Mesothelial cell of epicardium (in vitro differentiated cells): ENCODE measurements around the gene C16orf92. TPM values are rescaled to one million over a fixed set of nuclear protein-coding genes. Genes with fewer than 3 reads are reported as not detected.

ENCODE experiments used
- DNase-seq, 2 experiments: peaks; one replicate each; pipeline ENCODE4 v3.0.0; 2021; ENCODE audit warnings: low spot score in 2 of 2; ENCODE audit not compliant: unreplicated experiment in 2 of 2
- H3K27ac Mint-ChIP-seq: 2 replicates; pipeline ENCODE4 v1.8.0; 2021; ENCODE audit warnings: mixed read lengths
- H3K27me3 Mint-ChIP-seq: 2 replicates; pipeline ENCODE4 v1.8.0; 2021; ENCODE audit warnings: low read depth, mixed read lengths
- H3K36me3 Mint-ChIP-seq: 2 replicates; pipeline ENCODE4 v1.8.0; 2021; ENCODE audit warnings: mixed read lengths
- H3K4me1 Mint-ChIP-seq: 2 replicates; pipeline ENCODE4 v1.8.0; 2021; ENCODE audit warnings: mixed read lengths
- H3K4me3 Mint-ChIP-seq: 2 replicates; pipeline ENCODE4 v1.8.0; 2021; ENCODE audit warnings: mild to moderate bottlenecking, moderate library complexity, mixed read lengths
- H3K9me3 Mint-ChIP-seq: 2 replicates; pipeline ENCODE4 v1.8.0; 2021; ENCODE audit warnings: mixed read lengths
- CTCF ChIP-seq: fragments of 200-600 bp; sonication (generic); IDR thresholded peaks from one replicate; pipeline ENCODE4 v1.5.0; 2021; ENCODE audit warnings: antibody characterized with exemption; ENCODE audit not compliant: unreplicated experiment
- total RNA-seq: library from RNA; stranded (reverse); gene quantifications from 3 replicates; pipeline ENCODE4 v1.2.1, GENCODE V29; 2021

Gene C16orf92
- total RNA-seq, 1 donor from 2014 or later: not detected

DNA sequence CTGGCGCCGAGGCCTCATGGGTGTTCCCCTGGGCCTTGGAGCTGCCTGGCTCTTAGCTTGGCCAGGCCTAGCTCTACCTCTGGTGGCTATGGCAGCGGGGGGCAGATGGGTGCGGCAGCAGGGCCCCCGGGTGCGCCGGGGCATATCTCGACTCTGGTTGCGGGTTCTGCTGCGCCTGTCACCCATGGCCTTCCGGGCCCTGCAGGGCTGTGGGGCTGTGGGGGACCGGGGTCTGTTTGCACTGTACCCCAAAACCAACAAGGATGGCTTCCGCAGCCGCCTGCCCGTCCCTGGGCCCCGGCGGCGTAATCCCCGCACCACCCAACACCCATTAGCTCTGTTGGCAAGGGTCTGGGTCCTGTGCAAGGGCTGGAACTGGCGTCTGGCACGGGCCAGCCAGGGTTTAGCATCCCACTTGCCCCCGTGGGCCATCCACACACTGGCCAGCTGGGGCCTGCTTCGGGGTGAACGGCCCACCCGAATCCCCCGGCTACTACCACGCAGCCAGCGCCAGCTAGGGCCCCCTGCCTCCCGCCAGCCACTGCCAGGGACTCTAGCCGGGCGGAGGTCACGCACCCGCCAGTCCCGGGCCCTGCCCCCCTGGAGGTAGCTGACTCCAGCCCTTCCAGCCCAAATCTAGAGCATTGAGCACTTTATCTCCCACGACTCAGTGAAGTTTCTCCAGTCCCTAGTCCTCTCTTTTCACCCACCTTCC lies 35.5 kb upstream of the C16orf92 start:
- peaks cover 39% of the 10 kb centered on the region for H3K36me3 Mint-ChIP-seq
- no peak overlapping the region for H3K4me3 Mint-ChIP-seq
- no peaks in the 10 kb centered on the region for H3K27me3 Mint-ChIP-seq
- no peaks in the 10 kb centered on the region for H3K4me1 Mint-ChIP-seq
- no peak overlapping the region for H3K27ac Mint-ChIP-seq
- H3K9me3 Mint-ChIP-seq: no peaks in the 10 kb centered on the region
- no peak for TF ChIP-seq CTCF
- DNase-seq: no peak

DNA sequence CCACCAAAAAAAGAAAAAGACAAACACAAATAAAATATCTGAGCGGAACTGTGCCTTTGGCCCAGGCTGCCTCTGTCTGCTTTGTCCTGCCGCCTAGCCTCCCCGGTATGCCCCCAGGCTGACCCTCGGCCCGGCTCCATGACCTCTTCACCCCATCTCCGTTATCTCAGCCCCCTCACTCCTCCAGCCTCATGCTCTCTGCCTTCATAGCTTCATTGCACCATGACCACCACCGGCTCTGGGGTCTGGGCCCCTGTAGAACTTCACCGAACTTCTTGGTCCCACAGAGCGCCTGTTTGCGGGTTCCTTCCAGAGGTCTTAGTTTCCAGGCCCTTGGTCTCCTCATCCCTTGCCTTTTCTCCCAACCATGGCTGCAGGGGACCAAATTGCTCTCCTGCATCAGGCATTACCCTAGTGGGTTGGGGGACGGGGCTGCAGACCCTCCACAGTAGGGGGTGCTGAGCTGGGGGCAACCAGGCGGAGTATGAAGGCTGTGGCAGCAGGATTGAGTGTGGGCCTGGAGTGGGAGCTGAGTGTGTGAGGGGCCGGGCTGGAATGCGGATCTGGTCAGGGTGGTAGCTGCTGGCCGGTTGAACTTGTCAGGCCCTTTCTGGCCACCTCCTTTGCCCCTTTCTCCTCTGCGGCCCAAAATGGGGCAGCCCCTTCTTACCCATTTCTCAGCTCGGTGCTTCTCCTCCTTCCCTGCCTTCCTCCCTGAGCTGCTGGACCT lies 34.5 kb upstream of the C16orf92 start:
- Mint-ChIP-seq H3K36me3 (peaks cover 33% of the 10 kb centered on the region), H3K27me3 (no peaks in the 10 kb centered on the region), H3K4me3 (no peak overlapping the region), H3K27ac (no peak overlapping the region), H3K9me3 (no peaks in the 10 kb centered on the region), H3K4me1 (no peaks in the 10 kb centered on the region)
- TF ChIP-seq CTCF: no peak
- DNase-seq: no peak

GRCh38 chr16:29989111-29989858 lies 33.7 kb upstream of the C16orf92 start:
- no peaks in the 10 kb centered on the region for H3K9me3 Mint-ChIP-seq
- TF ChIP-seq CTCF: no peak
- peaks cover 2% of the 10 kb centered on the region for H3K4me1 Mint-ChIP-seq
- H3K27me3 Mint-ChIP-seq: no peaks in the 10 kb centered on the region
- H3K4me3 Mint-ChIP-seq: no peak overlapping the region
- no peak for DNase-seq
- no peak overlapping the region for H3K27ac Mint-ChIP-seq
- H3K36me3 Mint-ChIP-seq: peaks cover 26% of the 10 kb centered on the region

DNA sequence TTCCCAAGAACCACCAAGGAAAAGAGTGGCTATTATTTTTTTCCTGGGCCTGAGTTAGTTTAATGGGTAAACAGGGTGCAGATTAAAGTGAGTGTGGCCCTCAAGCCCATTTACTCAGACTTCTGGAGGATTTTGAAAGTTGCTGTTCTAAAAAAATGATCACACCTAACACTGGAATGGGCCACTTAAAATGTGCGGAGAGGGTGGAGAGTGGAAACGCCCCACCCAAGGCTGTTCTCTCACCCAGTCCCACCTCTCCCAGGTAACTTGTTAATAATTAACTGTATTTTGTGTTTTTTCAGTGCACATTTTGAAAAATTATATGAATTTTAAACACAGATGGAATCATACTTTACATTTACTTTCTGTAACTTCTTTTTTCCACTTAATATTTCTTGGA lies 33.0 kb upstream of the C16orf92 start:
- no peak for DNase-seq
- TF ChIP-seq CTCF: no peak
- peaks cover 24% of the 10 kb centered on the region for H3K36me3 Mint-ChIP-seq
- peaks cover 9% of the 10 kb centered on the region for H3K4me1 Mint-ChIP-seq
- H3K27ac Mint-ChIP-seq: no peak overlapping the region
- no peaks in the 10 kb centered on the region for H3K9me3 Mint-ChIP-seq
- H3K4me3 Mint-ChIP-seq: no peak overlapping the region
- H3K27me3 Mint-ChIP-seq: no peaks in the 10 kb centered on the region

- peaks cover 11% of the 10 kb centered on the region for H3K4me1 Mint-ChIP-seq
- no peak for DNase-seq
- peaks cover 18% of the 10 kb centered on the region for H3K36me3 Mint-ChIP-seq
- no peaks in the 10 kb centered on the region for H3K9me3 Mint-ChIP-seq
- TF ChIP-seq CTCF: no peak
- H3K27ac Mint-ChIP-seq: no peak overlapping the region
- no peak overlapping the region for H3K4me3 Mint-ChIP-seq
- no peaks in the 10 kb centered on the region for H3K27me3 Mint-ChIP-seq
Measured at GRCh38 chr16:29990883-29991570, 32.0 kb upstream of the C16orf92 start.
